SJSA1 (cell line): ENCODE results near the gene KMO. TPM values are rescaled to one million over a fixed set of nuclear protein-coding genes. Genes with fewer than 3 reads are reported as not detected.

Experiments used
- DNase-seq, 2 experiments: peaks; one replicate each; pipeline ENCODE4 v3.0.0-alpha.2; 2015 to 2020; ENCODE audit warnings: low spot score in 2 of 2, low read depth in 1 of 2
- H3K27ac ChIP-seq: fragments of 250-450 bp; sonication (Bioruptor Pico); 2 replicates; pipeline ENCODE4 v1.5.1; 2020; ENCODE audit warnings: mild to moderate bottlenecking, moderate library complexity
- H3K27me3 ChIP-seq: fragments of 250-450 bp; sonication (Bioruptor Pico); replicated peaks from 2 replicates; pipeline ENCODE4 v1.5.1; 2020; ENCODE audit warnings: mild to moderate bottlenecking, moderate library complexity
- H3K36me3 ChIP-seq: fragments of 250-450 bp; sonication (Bioruptor Pico); 2 replicates; pipeline ENCODE4 v1.5.1; 2020; ENCODE audit warnings: mild to moderate bottlenecking
- H3K4me1 ChIP-seq: fragments of 250-450 bp; sonication (Bioruptor Pico); replicated peaks from 2 replicates; pipeline ENCODE4 v1.6.1; 2021; ENCODE audit warnings: mild to moderate bottlenecking
- H3K4me3 ChIP-seq: fragments of 250-450 bp; sonication (Bioruptor Pico); 2 replicates; pipeline ENCODE4 v1.5.1; 2020; ENCODE audit warnings: mild to moderate bottlenecking
- H3K9me3 ChIP-seq: fragments of 250-450 bp; sonication (Bioruptor Pico); replicated peaks from 2 replicates; pipeline ENCODE4 v1.5.1; 2020; ENCODE audit warnings: mild to moderate bottlenecking
- total RNA-seq: library from RNA; depleted of rRNA; stranded (reverse); fragments of >200 nt; shearing (Covaris generic); gene quantifications from 2 replicates; pipeline ENCODE4 v1.2.3, GENCODE V29; 2014; rRNA removed

KMO gene
- total RNA-seq, 1 experiment from 2014 or later = 0.08 TPM

DNA sequence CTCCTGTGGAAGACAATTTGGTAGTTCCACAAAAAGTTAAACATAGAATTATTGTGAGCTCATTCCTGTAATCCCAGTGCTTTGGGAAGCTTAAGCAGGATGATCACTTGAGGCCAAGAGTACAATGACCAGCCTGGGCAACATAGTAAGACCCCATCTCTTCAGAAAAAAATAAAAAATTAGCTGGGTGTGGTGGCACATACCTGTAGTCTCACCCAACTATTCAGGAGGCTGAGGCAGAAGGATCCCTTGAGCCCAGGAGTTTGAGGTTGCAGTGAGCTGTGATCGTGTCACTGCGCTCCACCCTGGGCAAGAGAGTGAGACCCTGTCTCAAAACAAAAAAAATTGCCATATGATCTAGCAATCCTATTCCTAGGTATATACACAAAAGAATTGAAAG is 112.1 kb downstream of the KMO start:
- Histone ChIP-seq H3K27ac (no peak overlapping the region), H3K4me3 (no peak overlapping the region)

DNA sequence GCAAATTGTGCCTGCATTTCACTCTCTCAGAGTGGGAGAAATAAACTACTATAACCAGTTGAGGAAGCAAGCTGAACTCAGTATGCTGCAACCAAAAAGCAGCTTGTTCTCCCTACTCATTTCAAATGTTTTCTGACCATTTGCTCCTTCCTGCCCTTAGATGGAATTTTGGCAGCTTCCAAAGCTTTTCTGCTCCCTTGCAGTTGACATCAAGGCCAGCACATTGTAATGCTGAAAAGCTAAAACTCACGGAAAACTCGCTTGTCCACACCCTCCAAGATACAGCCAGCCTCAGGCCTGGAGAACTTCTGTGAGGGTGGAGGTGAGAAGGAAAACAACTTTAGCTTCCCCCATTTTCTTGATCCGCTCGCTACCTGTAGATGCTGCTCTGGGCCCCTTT is 113.0 kb downstream of the KMO start:
- no peaks in the 10 kb centered on the region for H3K9me3 ChIP-seq
- no peak overlapping the region for H3K4me3 ChIP-seq
- peaks cover 29% of the 10 kb centered on the region for H3K4me1 ChIP-seq
- H3K27me3 ChIP-seq = no peaks in the 10 kb centered on the region
- no peak for DNase-seq
- no peak overlapping the region for H3K27ac ChIP-seq
- H3K36me3 ChIP-seq = no peaks in the 10 kb centered on the region

More for the DNA sequence above, 112.1 kb downstream of the KMO start:
- Histone ChIP-seq H3K4me1 (peaks cover 29% of the 10 kb centered on the region), H3K27me3 (no peaks in the 10 kb centered on the region), H3K9me3 (peaks cover 3% of the 10 kb centered on the region; the same call in 1 of the 2 replicates), H3K36me3 (peaks cover 4% of the 10 kb centered on the region)
- DNase-seq = no peak

Other genes starting within 250 kb of the KMO start
- 0.37 TPM in 1 of 2 replicates, not detected in the other for gene RGS7, start 175.2 kb upstream of the KMO start, total RNA-seq
- 80.6 and 87.9 TPM in 2 replicates for gene FH, start 12.6 kb upstream of the KMO start, total RNA-seq
- 22.0 and 39.7 TPM in 2 replicates for gene CHML, start 108.0 kb downstream of the KMO start, total RNA-seq
- 60.6 and 89.4 TPM in 2 replicates for gene OPN3, start 108.0 kb downstream of the KMO start, total RNA-seq
- 0.24 TPM in 1 of 2 replicates, not detected in the other for gene WDR64, start 119.9 kb downstream of the KMO start, total RNA-seq